ENCODE results near the gene DHRS13.
A peak's percentile ranks its signal among the peaks of the same experiment; 100 is the strongest.
"Not testable (repeated sequence)": the region's sequence is repeated elsewhere in the genome, so short reads cannot be mapped to it uniquely, and the experiment has no call there.

DHRS13 gene

GRCh38 chr17:28878981-28879380 lies 23.9 kb downstream of the DHRS13 start:
- Histone ChIP-seq H3K4me2 (ENCODE audit: low read depth, low read length) (no peak overlapping the region), H3K4me1 (ENCODE audit: low read length) (no peaks in the 10 kb centered on the region), H3K27me3 (replicated peaks; ENCODE audit: insufficient read depth, low read length) (no peaks in the 10 kb centered on the region), H3K27ac (ENCODE audit: low read length) (no peak overlapping the region), H3K9ac (ENCODE audit: low read length) (no peak overlapping the region), H3F3A (ENCODE audit: insufficient read depth, low read length) (peaks cover 4% of the 10 kb centered on the region; the same call in 1 of the 2 replicates), H3K4me3 (ENCODE audit: low read length) (no peak overlapping the region), H4K20me1 (ENCODE audit: insufficient read depth, low read length) (no peaks in the 10 kb centered on the region), H3K9me2 (replicated peaks; ENCODE audit: insufficient read depth, low read length) (no peaks in the 10 kb centered on the region), H3K9me3 (replicated peaks; ENCODE audit: insufficient read depth, low read length) (no peaks in the 10 kb centered on the region), H2AFZ (ENCODE audit: low read length) (no peak overlapping the region), H3K36me3 (replicated peaks; ENCODE audit: insufficient read depth, low read length) (no peaks in the 10 kb centered on the region), H3K79me2 (ENCODE audit: low read length) (no peaks in the 10 kb centered on the region)
- peak; percentile 23 for TF ChIP-seq CTCF (IDR thresholded peaks at IDR 0.05; ENCODE audit: low read length)
- no peak for TF ChIP-seq EZH2phosphoT487 (IDR thresholded peaks at IDR 0.05; ENCODE audit: low read length)
- DNase-seq = peak; percentile 31

GRCh38 chr17:28878158-28878910 lies 24.5 kb downstream of the DHRS13 start:
- no peaks in the 10 kb centered on the region for H3K27me3 ChIP-seq (replicated peaks; ENCODE audit: insufficient read depth, low read length)
- no peak overlapping the region for H3K27ac ChIP-seq (ENCODE audit: low read length)
- H3K4me2 ChIP-seq (ENCODE audit: low read depth, low read length) = no peak overlapping the region
- H3K9me2 ChIP-seq (replicated peaks; ENCODE audit: insufficient read depth, low read length) = no peaks in the 10 kb centered on the region
- DNase-seq = no peak
- H3K4me3 ChIP-seq (ENCODE audit: low read length) = no peak overlapping the region
- no peak overlapping the region for H3K9ac ChIP-seq (ENCODE audit: low read length)
- no peaks in the 10 kb centered on the region for H3K36me3 ChIP-seq (replicated peaks; ENCODE audit: insufficient read depth, low read length)
- H3K79me2 ChIP-seq (ENCODE audit: low read length) = no peaks in the 10 kb centered on the region
- no peaks in the 10 kb centered on the region for H3K4me1 ChIP-seq (ENCODE audit: low read length)
- peaks cover 4% of the 10 kb centered on the region; the same call in 1 of the 2 replicates for H3F3A ChIP-seq (ENCODE audit: insufficient read depth, low read length)
- H3K9me3 ChIP-seq (replicated peaks; ENCODE audit: insufficient read depth, low read length) = no peaks in the 10 kb centered on the region
- H2AFZ ChIP-seq (ENCODE audit: low read length) = no peak overlapping the region
- H4K20me1 ChIP-seq (ENCODE audit: insufficient read depth, low read length) = no peaks in the 10 kb centered on the region
- TF ChIP-seq EZH2 (optimal IDR thresholded peaks at IDR 0.05; ENCODE audit: low read depth, low read length) (no peak), EZH2phosphoT487 (IDR thresholded peaks at IDR 0.05; ENCODE audit: low read length) (no peak), CTCF (IDR thresholded peaks at IDR 0.05; ENCODE audit: low read length) (no peak)

GRCh38 chr17:28877150-28877711 lies 25.6 kb downstream of the DHRS13 start:
- H3K36me3 ChIP-seq (replicated peaks; ENCODE audit: insufficient read depth, low read length); H3K4me1 ChIP-seq (ENCODE audit: low read length); H3K9ac ChIP-seq (ENCODE audit: low read length); H3F3A ChIP-seq (ENCODE audit: insufficient read depth, low read length); H3K27ac ChIP-seq (ENCODE audit: low read length); H2AFZ ChIP-seq (ENCODE audit: low read length); H3K27me3 ChIP-seq (replicated peaks; ENCODE audit: insufficient read depth, low read length); H3K9me2 ChIP-seq (replicated peaks; ENCODE audit: insufficient read depth, low read length); H4K20me1 ChIP-seq (ENCODE audit: insufficient read depth, low read length); H3K4me3 ChIP-seq (ENCODE audit: low read length); H3K4me2 ChIP-seq (ENCODE audit: low read depth, low read length); H3K9me3 ChIP-seq (replicated peaks; ENCODE audit: insufficient read depth, low read length); DNase-seq; H3K79me2 ChIP-seq (ENCODE audit: low read length): not testable (repeated sequence)

Measured in MM.1S (cell line).